GM12864 (cell line): Measurements from ENCODE around the gene SOCS1.

ENCODE experiments used
- DNase-seq: peaks from one replicate; pipeline ENCODE4 v3.0.0-alpha.2; 2011; ENCODE audit warnings: low read depth
- H3K4me3 ChIP-seq: 2 replicates; pipeline ENCODE4 v1.5.1; 2011; ENCODE audit warnings: mild to moderate bottlenecking, low read depth, low read length, control low read depth
- TF ChIP-seq, protein P1 (sequence below): IDR thresholded peaks from 2 replicates; pipeline ENCODE4 v1.5.1; 2011; ENCODE audit warnings: low read depth, mild to moderate bottlenecking, moderate library complexity, low read length, control low read depth, inconsistent platforms; ENCODE audit errors: missing control alignments

Gene SOCS1

GRCh38 chr16:11278681-11279628 is 23.0 kb upstream of the SOCS1 start:
- no peak overlapping the region for H3K4me3 ChIP-seq
- TF ChIP-seq, protein P1, sequence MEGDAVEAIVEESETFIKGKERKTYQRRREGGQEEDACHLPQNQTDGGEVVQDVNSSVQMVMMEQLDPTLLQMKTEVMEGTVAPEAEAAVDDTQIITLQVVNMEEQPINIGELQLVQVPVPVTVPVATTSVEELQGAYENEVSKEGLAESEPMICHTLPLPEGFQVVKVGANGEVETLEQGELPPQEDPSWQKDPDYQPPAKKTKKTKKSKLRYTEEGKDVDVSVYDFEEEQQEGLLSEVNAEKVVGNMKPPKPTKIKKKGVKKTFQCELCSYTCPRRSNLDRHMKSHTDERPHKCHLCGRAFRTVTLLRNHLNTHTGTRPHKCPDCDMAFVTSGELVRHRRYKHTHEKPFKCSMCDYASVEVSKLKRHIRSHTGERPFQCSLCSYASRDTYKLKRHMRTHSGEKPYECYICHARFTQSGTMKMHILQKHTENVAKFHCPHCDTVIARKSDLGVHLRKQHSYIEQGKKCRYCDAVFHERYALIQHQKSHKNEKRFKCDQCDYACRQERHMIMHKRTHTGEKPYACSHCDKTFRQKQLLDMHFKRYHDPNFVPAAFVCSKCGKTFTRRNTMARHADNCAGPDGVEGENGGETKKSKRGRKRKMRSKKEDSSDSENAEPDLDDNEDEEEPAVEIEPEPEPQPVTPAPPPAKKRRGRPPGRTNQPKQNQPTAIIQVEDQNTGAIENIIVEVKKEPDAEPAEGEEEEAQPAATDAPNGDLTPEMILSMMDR: no peak
- no peak for DNase-seq

DNA sequence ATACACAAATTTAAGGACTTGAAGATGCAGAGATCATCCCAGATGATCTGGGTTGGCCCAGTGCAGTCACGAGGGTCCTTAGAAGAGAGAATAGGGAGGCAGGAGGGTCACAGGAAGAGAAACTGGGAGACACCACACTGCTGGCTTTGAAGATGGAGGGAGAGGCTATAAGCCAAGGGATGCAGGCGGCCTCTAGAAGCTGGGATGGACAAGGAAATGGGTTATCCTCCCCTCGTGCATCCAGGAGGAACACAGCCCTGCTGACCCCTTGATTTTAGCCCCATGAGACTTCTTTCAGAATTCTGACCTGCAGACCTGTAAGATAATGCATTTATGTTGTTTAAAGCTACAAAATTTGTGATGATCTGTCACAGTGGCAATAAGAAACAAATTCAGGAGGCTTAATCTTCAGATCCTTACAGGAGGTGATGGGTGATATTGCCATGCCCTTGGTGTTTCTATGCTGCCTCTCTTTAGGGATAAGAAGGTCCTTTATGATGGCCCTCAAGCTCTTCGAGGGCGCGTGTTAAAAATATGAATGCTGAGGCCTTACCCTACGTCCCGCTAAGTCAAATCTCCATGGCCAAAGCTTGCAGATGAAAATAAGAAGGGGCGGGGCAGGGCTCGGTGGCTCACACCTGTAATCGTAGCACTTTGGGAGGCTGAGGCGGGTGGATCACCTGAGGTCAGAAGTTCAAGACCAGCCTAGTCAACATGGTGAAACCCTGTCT is 21.8 kb upstream of the SOCS1 start:
- TF ChIP-seq, protein P1: no peak
- DNase-seq: no peak
- H3K4me3 ChIP-seq: no peak overlapping the region

- DNase-seq: no peak
- TF ChIP-seq, protein P1: no peak
- H3K4me3 ChIP-seq: no peak overlapping the region
Observed at GRCh38 chr16:11276896-11277593, 21.0 kb upstream of the SOCS1 start.

DNA sequence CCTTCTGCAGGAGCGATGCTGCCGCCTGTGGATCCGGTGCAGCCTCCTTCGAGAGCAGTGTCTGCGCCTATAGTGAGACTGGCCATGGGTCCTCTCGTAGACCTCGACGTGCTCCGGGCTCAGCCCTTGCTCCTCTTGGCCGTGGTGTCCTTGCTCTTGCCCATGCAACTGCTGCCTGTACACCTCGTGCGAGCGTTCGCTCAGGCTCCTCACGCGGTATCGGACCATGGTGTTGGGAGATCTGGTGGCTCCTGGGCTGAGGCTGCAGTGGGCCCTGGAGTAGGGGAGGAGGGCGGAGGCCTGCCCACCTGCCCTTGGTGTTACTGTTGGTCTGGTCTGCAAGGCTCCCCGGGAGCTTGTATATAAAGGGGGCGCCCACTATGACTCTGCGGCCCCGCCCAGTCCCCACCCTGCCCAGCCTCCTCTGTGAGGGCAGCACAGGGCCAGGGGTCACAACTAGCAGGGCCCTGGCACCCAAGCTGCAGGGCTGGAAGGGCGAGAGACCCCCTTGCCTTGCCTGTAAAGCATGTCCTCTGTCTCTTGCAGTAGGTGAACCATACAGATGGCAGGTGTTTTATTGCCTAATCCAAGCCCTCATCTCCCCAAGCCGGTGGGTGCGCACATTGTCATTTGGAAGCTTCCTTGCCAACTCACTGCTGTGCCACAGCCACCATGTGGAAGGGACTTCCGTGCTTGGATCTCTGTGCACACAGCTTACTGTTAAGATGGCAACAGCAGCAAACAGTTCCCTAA is 20.3 kb upstream of the SOCS1 start, which contains the start of gene PRM2:
Gene PRM2 (minus strand): TSS at position 338 of the 753 bp plus-strand sequence. CDS start 110 bp downstream, at position 228.
- TF ChIP-seq, protein P1: no peak
- H3K4me3 ChIP-seq: no peak within 1 kb of the TSS
- no peak for DNase-seq

GRCh38 chr16:11274964-11275363 is 19.0 kb upstream of the SOCS1 start:
- TF ChIP-seq, protein P1: no peak

DNA sequence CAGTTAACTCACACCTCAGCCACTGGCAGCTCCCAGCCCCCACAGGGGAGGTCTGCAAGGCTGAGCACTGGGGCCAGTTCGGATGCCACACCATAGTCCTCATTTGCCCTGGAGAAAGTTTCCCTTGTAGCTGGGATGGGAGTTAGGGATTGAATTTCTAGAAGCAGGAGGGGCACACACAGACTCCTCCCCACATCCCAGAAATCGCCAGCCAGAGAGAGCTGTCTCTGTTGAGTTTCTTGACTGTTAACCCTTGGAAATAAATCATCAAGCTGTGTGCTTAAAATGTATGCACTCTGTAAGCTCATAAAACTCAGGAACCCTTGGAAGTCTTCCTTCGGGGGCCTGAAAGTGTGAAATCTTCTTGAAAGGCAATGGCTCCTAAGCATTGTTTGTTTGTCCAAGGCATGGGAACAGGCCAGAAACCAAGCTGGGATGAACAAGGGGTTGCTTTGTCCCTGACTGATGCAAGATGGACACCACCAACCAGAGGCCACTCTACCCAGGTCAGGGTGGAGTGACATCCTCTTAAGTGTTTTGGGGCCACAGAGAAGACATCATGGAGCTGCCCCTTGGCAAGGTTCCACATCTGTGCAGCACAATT is 17.8 kb upstream of the SOCS1 start:
- no peak overlapping the region for H3K4me3 ChIP-seq
- TF ChIP-seq, protein P1: no peak
- no peak for DNase-seq

More at GRCh38 chr16:11274964-11275363, 19.0 kb upstream of the SOCS1 start:
- H3K4me3 ChIP-seq: no peak overlapping the region
- no peak for DNase-seq
